ENCODE results near the gene SMIM38.

SMIM38 gene

DNA sequence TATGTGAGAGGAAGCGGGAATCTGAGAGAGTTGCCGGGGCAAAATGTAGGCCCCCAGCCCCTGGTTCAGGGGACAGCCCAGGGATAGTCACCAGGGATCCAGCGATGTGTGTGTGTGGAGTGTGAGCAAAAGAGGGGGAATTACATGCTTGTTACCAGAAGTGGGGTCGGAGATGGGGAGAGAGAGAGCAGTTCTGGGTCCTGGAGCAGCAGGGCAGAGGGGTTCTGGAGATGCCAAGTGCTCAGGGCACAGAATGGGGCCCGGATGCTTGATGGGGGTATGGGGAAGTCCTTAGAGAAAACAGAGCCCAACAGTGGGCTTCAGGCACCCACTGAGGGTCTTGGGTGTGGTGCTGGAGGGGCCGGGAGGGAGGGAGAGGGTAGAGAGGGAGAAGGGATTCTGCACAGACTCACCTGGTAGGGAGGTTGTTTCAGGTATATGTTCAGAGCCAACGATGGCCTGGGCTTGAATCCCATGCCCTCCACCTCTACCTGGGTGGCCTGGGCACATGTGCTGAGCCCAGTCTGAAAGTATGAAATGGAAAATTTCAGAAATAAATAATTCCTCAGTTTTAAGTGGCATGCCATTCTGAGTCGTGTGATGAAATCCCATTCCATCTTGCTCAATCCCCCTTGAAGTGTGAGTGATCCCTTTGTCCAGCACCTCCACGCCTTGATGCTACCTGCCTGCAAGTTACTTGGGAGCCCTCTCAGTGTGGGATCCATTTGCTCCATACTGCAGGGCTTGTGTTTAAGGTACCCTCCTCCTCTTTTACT is 12.4 kb downstream of the SMIM38 start:
- H3K27ac ChIP-seq, result no peak overlapping the region
- TF ChIP-seq CTCF (IDR thresholded peaks at IDR 0.05) (no peak), ZFX (IDR thresholded peaks at IDR 0.05; ENCODE audit: borderline replicate concordance) (no peak)

DNA sequence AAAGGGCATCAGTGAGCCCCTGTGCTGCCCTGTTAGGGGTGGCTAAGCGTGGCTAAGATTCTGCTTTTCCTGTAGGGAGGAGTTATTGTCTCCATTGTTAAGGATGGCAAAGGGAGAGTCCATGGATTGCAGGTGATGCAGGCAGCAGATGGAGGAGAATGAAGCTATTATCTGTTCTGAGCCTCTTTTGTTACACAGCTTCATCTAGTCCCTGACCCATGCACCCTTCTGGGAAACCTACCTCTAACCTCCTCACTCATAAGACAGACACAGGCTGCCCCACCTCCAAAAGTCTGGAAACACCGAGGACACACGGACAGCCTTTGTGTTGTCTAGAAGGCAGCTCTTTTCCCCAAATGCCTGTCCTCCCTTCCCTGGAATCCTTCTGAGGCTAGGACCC is 13.7 kb downstream of the SMIM38 start:
- TF ChIP-seq ZFX (IDR thresholded peaks at IDR 0.05; ENCODE audit: borderline replicate concordance) (no peak), CTCF (IDR thresholded peaks at IDR 0.05) (no peak)
- H3K27ac ChIP-seq, result no peak overlapping the region

DNA sequence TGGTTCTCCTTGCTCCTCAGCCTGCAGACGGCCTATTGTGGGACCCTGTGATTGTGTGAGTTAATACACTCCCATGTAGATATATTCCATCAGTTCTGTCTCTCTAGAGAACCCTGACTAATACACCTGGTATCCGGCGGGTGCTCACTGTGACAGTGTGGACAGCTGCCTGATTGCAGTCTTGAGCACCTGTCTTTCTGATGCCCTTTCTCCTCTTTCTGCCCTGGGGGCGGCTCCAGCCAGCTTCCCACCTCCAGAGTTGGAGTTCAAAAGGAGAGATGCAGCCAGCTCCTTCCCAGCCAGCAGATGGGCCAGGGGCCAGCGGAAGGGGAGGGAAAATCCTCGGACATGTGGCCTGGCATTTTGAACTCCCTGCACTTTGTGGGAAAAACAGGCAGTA is 15.0 kb downstream of the SMIM38 start:
- no peak overlapping the region for H3K27ac ChIP-seq
- TF ChIP-seq ZFX (IDR thresholded peaks at IDR 0.05; ENCODE audit: borderline replicate concordance), result no peak
- no peak for TF ChIP-seq CTCF (IDR thresholded peaks at IDR 0.05)

GRCh38 chr11:69171476-69172240 is 15.9 kb downstream of the SMIM38 start:
- no peak overlapping the region for H3K27ac ChIP-seq
- TF ChIP-seq CTCF (IDR thresholded peaks at IDR 0.05) (no peak), ZFX (IDR thresholded peaks at IDR 0.05; ENCODE audit: borderline replicate concordance) (no peak)

DNA sequence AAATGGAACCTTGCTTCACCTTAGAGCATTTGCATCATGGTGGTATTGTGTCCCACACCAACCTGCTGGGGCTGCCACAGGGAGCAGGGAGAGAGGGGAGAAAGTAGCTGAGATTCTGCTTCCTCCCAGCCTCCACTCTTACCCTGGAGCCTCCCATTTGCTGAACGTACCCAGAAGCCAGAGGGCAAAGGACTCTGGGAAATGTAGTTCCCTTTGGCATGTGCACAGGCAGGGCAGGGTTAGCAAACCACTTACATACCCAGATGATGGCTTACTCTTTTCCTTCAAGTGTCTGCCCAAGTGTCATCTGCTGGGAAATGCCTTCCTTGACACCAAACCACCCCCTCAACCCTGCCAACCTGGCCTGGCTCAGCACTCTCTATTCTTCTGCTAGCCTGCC is 16.9 kb downstream of the SMIM38 start:
- TF ChIP-seq CTCF (IDR thresholded peaks at IDR 0.05), result no peak
- no peak for TF ChIP-seq ZFX (IDR thresholded peaks at IDR 0.05; ENCODE audit: borderline replicate concordance)
- no peak overlapping the region for H3K27ac ChIP-seq

DNA sequence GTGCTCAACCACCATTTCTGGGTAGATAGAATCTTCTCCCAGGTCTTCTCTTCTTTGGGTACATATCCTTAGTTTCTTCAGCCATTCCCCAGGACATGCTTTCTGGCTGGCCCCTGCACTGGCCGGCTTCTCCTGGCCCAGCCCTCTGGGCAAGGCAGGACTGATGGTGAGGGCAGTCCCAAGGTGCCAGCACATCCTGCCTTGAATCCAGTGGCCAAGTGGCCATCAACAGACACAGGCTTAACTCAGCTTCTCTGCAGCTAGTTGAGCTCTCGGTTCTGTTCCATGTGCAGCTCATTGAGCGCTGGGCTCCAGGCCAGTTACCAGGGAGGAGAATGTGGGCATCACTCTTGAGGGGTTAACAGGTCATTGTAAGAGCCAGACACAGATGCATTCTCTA is 17.6 kb downstream of the SMIM38 start:
- no peak overlapping the region for H3K27ac ChIP-seq
- TF ChIP-seq ZFX (IDR thresholded peaks at IDR 0.05; ENCODE audit: borderline replicate concordance), result no peak

DNA sequence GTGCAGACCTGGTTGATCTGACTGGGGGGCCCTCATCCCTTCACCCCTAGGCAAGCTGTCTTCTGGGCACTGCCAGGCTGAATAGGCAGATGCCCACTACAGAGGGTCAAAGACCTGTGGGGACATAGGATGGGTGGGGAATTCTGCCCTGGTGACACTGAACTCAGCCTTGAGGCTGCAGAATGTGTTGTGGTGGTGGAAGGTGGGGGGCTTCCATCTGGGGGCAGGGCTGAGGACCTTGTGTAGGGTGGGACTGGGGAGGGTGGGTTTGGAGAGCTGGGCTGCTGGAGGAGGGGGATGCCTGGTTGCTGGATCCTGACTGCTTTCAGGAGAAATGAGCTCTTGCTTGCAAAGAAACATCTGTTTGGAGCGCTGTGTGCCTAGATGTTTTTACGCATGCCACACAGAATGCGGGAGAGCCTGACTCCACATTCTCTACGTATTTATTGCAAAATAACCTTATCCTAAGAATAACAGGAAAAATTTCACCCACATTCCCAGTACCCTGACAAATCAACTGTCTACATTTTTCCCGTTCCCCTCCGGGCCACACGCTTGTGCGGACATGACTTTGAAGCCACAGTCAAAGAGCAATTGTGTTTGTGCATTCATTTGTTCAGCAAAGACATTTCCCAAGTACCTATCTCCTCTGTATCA is 18.3 kb downstream of the SMIM38 start:
- TF ChIP-seq CTCF (IDR thresholded peaks at IDR 0.05), result no peak
- TF ChIP-seq ZFX (IDR thresholded peaks at IDR 0.05; ENCODE audit: borderline replicate concordance), result no peak
- no peak overlapping the region for H3K27ac ChIP-seq
